Measurements from ENCODE around the gene REPS2. TPM values are rescaled to one million over a fixed set of nuclear protein-coding genes. Genes with fewer than 3 reads are reported as not detected.

REPS2 gene
- total RNA-seq, 2 donors from 2014 or later: 0.35 to 3.3 TPM

- H3K9me3 ChIP-seq (ENCODE audit: control insufficient read depth, low read length, poor library complexity, severe bottlenecking): no peaks in the 10 kb centered on the region
- no peak for ATAC-seq
- no peak for DNase-seq
- peaks cover 5% of the 10 kb centered on the region for H3K4me1 Mint-ChIP-seq
- H3K27ac Mint-ChIP-seq: no peak overlapping the region
- H3K4me3 Mint-ChIP-seq: no peak overlapping the region
- H3K36me3 Mint-ChIP-seq (ENCODE audit: low read depth): no peaks in the 10 kb centered on the region
- H3K27me3 Mint-ChIP-seq: peaks cover 9% of the 10 kb centered on the region
Measured at GRCh38 chrX:16971694-16972093, 25.2 kb downstream of the REPS2 start.

DNA sequence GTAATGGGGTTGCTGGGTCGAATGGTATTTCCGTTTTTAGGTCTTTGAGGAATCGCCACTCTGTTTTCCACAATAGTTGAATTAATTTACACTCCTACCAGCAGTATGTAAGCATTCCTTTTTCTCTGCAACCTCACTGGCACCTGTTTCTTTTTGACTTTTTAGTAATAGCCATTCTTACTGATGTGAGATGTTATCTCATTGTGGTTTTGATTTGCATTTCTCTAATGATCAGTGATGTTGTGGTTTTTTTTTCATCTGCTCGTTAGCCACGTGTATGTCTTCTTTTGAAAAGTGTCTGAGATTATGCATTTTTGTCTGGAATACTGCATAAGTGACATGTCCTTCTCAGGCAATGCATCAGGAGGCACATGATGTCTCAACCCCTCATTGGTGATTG is 28.8 kb downstream of the REPS2 start:
- Mint-ChIP-seq H3K4me3 (no peak overlapping the region), H3K27ac (no peak overlapping the region), H3K27me3 (peaks cover 9% of the 10 kb centered on the region), H3K36me3 (ENCODE audit: low read depth) (no peaks in the 10 kb centered on the region), H3K4me1 (peaks cover 5% of the 10 kb centered on the region)
- no peak for ATAC-seq
- H3K9me3 ChIP-seq (ENCODE audit: control insufficient read depth, low read length, poor library complexity, severe bottlenecking): no peaks in the 10 kb centered on the region
- DNase-seq: no peak

DNA sequence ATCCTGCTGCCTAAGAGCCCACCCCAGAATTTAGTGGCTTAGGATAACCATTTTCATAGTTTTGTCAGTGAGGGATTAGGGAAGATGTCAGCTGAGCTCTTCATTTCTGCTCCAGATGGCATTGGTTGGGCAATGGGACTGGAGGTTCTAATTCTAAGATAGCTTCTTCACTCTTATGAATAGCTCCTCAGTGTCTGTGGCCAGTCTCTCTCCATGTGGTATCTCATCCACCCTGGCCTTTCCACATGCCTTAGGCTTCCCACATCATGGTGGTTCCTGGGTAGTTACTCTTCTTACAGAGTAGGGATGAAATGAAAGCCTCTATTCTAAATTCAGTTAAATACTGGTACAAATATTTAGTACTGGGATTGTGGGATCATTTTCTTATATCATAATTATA is 31.3 kb downstream of the REPS2 start:
- Mint-ChIP-seq H3K27me3 (peaks cover 4% of the 10 kb centered on the region), H3K4me3 (no peak overlapping the region), H3K4me1 (peaks cover 3% of the 10 kb centered on the region), H3K27ac (no peak overlapping the region), H3K36me3 (ENCODE audit: low read depth) (no peaks in the 10 kb centered on the region)
- DNase-seq (no peak), ATAC-seq (no peak)
- no peaks in the 10 kb centered on the region for H3K9me3 ChIP-seq (ENCODE audit: control insufficient read depth, low read length, poor library complexity, severe bottlenecking)

DNA sequence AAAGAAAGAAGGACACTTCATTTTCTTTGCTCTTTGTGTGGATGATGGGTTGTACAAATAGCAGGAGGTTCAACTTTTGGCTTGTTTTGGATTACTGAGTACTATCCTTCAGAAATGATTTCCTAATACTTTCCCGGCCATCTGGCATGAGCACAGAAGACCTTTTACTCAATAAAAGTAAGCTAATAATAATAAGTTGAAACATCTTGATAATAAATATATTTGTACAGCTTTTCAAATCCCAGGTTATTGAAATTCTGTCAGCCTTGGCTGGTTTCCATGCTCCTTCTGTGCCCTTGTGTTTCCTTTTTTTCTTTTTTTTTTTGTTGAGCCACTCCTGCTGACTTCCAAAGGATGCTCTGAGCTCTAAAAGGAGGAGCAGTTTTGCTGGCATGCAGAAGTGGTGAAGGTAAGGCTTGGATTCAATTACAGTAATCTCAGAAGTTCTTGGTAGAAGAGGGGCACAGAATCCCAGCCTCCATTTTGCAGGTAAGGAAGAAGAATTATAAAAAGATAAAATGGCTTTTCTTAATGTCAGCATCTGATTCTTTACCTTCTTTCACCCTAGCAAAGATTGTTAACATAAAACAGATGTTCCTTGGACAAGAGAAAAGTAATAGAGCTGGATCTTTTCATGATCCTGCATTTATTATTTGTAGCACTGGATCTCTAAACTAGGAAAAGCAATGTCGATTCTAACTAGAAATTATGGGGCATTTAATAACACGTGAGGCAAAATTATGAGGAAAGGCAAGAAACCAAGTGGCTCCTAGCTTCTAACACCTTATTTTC is 31.9 kb downstream of the REPS2 start:
- no peak for ATAC-seq
- Mint-ChIP-seq H3K4me3 (no peak overlapping the region), H3K4me1 (peaks cover 3% of the 10 kb centered on the region), H3K27ac (no peak overlapping the region), H3K27me3 (no peaks in the 10 kb centered on the region), H3K36me3 (ENCODE audit: low read depth) (no peaks in the 10 kb centered on the region)
- no peak for DNase-seq
- no peaks in the 10 kb centered on the region for H3K9me3 ChIP-seq (ENCODE audit: control insufficient read depth, low read length, poor library complexity, severe bottlenecking)

GRCh38 chrX:16979226-16979625 is 32.8 kb downstream of the REPS2 start:
- no peak overlapping the region for H3K4me3 Mint-ChIP-seq

DNA sequence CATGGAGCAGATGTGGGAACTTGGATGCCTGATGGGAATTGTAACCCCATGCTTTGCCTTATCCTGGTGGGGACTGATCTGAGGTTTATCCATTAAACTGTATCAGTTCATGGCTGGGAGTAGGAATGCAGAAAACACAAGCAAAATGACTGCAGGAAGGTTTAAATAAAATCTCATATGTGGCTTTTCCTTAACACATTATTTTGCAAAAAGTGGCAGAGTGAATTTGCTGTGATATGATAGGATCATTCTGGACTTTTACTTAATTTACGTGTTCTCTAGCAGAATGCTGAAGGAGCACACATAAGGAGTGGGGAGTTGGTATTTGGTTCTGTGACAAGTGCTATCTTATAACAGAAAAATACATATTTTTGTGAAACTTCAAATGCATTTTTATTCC is 34.8 kb downstream of the REPS2 start:
- Mint-ChIP-seq H3K4me1 (no peaks in the 10 kb centered on the region), H3K27me3 (peaks cover 5% of the 10 kb centered on the region), H3K4me3 (no peak overlapping the region), H3K36me3 (ENCODE audit: low read depth) (no peaks in the 10 kb centered on the region), H3K27ac (no peak overlapping the region)
- no peak for DNase-seq
- ATAC-seq: no peak
- H3K9me3 ChIP-seq (ENCODE audit: control insufficient read depth, low read length, poor library complexity, severe bottlenecking): no peaks in the 10 kb centered on the region

More at GRCh38 chrX:16979226-16979625, 32.8 kb downstream of the REPS2 start:
- Mint-ChIP-seq H3K4me1 (peaks cover 3% of the 10 kb centered on the region), H3K27me3 (no peaks in the 10 kb centered on the region), H3K36me3 (ENCODE audit: low read depth) (no peaks in the 10 kb centered on the region), H3K27ac (no peak overlapping the region)
- no peaks in the 10 kb centered on the region for H3K9me3 ChIP-seq (ENCODE audit: control insufficient read depth, low read length, poor library complexity, severe bottlenecking)
- ATAC-seq: no peak
- no peak for DNase-seq

- no peak for ATAC-seq
- no peak overlapping the region for H3K27ac Mint-ChIP-seq
Measured at GRCh38 chrX:16981980-16982379, 35.5 kb downstream of the REPS2 start.

GRCh38 chrX:16983051-16983450 is 36.6 kb downstream of the REPS2 start:
- peaks cover 5% of the 10 kb centered on the region for H3K27me3 Mint-ChIP-seq
- no peaks in the 10 kb centered on the region for H3K4me1 Mint-ChIP-seq
- H3K27ac Mint-ChIP-seq: no peak overlapping the region
- H3K36me3 Mint-ChIP-seq (ENCODE audit: low read depth): no peaks in the 10 kb centered on the region
- DNase-seq (no peak), ATAC-seq (no peak)
- no peaks in the 10 kb centered on the region for H3K9me3 ChIP-seq (ENCODE audit: control insufficient read depth, low read length, poor library complexity, severe bottlenecking)
- H3K4me3 Mint-ChIP-seq: no peak overlapping the region

More at GRCh38 chrX:16981980-16982379, 35.5 kb downstream of the REPS2 start:
- H3K27me3 Mint-ChIP-seq: peaks cover 5% of the 10 kb centered on the region
- no peaks in the 10 kb centered on the region for H3K9me3 ChIP-seq (ENCODE audit: control insufficient read depth, low read length, poor library complexity, severe bottlenecking)
- H3K4me3 Mint-ChIP-seq: no peak overlapping the region
- DNase-seq: no peak
- H3K4me1 Mint-ChIP-seq: no peaks in the 10 kb centered on the region
- no peaks in the 10 kb centered on the region for H3K36me3 Mint-ChIP-seq (ENCODE audit: low read depth)

DNA sequence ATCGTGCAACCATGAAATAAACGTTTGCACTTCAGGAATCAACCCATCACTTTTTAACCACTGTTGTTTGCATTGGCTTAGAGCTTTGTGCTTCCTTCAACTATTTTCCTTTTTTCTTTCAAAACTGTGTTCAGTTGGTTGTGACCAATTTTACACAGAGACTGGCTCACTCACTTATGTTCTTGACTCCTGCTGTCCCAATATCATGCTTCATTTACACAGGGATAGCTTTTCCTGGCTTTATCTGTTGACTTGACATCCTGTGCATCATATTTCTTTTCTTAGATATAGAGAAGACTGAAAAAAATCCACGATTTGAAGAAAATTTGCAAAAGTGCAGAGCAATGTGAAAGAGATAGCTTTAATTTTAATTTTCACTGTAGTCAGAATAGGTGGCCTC is 38.8 kb downstream of the REPS2 start:
- Mint-ChIP-seq H3K27me3 (peaks cover 5% of the 10 kb centered on the region), H3K4me1 (no peaks in the 10 kb centered on the region), H3K36me3 (ENCODE audit: low read depth) (no peaks in the 10 kb centered on the region), H3K4me3 (no peak overlapping the region), H3K27ac (no peak overlapping the region)
- no peak for ATAC-seq
- H3K9me3 ChIP-seq (ENCODE audit: control insufficient read depth, low read length, poor library complexity, severe bottlenecking): no peaks in the 10 kb centered on the region
- no peak for DNase-seq

GRCh38 chrX:16986169-16986568 is 39.7 kb downstream of the REPS2 start:
- H3K9me3 ChIP-seq (ENCODE audit: control insufficient read depth, low read length, poor library complexity, severe bottlenecking): no peaks in the 10 kb centered on the region
- Mint-ChIP-seq H3K27ac (no peak overlapping the region), H3K4me3 (no peak overlapping the region), H3K27me3 (peaks cover 5% of the 10 kb centered on the region), H3K36me3 (ENCODE audit: low read depth) (no peaks in the 10 kb centered on the region), H3K4me1 (no peaks in the 10 kb centered on the region)
- ATAC-seq (no peak), DNase-seq (no peak)

DNA sequence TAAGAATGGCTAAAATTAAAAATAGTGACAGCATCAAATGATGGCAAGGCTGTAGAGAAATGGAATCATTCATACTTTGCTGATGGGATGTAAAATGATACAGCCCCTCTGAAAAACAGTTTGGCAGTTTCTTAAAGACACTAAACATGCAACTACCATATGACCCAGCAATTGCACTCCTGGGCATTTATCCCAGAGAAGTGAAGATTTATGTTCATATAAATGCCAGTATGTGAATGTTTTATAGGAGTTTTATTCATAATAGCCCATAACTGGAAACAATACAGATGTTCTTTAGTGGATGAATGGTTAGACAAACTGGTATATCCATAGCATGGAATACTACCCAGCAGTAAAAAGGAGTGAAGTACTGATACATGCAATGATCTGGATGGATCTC is 43.3 kb downstream of the REPS2 start:
- ATAC-seq (no peak), DNase-seq (no peak)
- Mint-ChIP-seq H3K36me3 (ENCODE audit: low read depth) (no peaks in the 10 kb centered on the region), H3K27me3 (peaks cover 5% of the 10 kb centered on the region), H3K4me1 (no peaks in the 10 kb centered on the region), H3K4me3 (no peak overlapping the region), H3K27ac (no peak overlapping the region)
- no peaks in the 10 kb centered on the region for H3K9me3 ChIP-seq (ENCODE audit: control insufficient read depth, low read length, poor library complexity, severe bottlenecking)

DNA sequence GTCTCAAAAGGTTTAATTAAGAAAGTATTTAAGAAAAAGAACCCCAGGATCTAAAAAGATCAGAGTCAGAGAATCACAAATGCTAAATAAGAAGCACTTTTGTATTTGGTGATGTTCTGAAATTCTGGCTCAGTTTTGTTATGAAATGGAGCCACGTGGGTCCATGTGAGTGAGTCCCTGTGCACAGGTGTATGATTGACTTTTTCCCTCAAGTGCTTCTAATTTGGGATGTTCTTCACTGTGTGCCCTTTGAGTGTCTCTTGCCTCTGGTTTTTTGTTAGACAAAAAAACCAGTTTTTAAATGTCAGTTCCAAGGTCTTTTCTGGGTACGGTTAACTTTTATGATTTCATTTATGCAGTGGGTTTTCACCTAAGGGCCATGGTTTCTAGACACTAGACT is 44.4 kb downstream of the REPS2 start:
- no peaks in the 10 kb centered on the region for H3K9me3 ChIP-seq (ENCODE audit: control insufficient read depth, low read length, poor library complexity, severe bottlenecking)
- Mint-ChIP-seq H3K4me3 (no peak overlapping the region), H3K27me3 (no peaks in the 10 kb centered on the region), H3K27ac (no peak overlapping the region), H3K36me3 (ENCODE audit: low read depth) (no peaks in the 10 kb centered on the region), H3K4me1 (peaks cover 2% of the 10 kb centered on the region)
- ATAC-seq (no peak), DNase-seq (no peak)

DNA sequence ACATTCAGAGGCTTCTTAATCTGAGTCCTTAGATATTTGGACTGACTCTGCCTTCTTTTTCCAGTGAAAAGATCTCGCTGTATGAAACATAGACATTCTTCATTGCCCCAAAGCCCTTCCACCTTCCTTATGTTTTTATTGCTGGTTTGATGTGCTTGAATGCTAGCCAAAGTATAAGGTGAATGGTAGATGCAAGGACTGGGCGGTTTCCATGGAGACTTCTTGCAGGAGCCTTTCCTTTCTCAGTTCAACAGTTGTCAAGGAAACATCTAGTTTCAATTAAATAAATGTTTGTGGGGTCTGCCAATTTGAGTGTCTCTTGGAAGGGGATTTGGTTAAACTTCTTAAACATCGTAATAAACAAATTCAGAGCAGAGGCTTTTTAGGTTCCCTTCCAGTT is 46.0 kb downstream of the REPS2 start:
- H3K36me3 Mint-ChIP-seq (ENCODE audit: low read depth): no peaks in the 10 kb centered on the region
- DNase-seq (no peak), ATAC-seq (no peak)
- no peaks in the 10 kb centered on the region for H3K9me3 ChIP-seq (ENCODE audit: control insufficient read depth, low read length, poor library complexity, severe bottlenecking)
- H3K4me3 Mint-ChIP-seq: no peak overlapping the region
- H3K27me3 Mint-ChIP-seq: no peaks in the 10 kb centered on the region
- peaks cover 4% of the 10 kb centered on the region for H3K4me1 Mint-ChIP-seq
- no peak overlapping the region for H3K27ac Mint-ChIP-seq

- ATAC-seq (no peak), DNase-seq (no peak)
- no peaks in the 10 kb centered on the region for H3K9me3 ChIP-seq (ENCODE audit: control insufficient read depth, low read length, poor library complexity, severe bottlenecking)
- no peak overlapping the region for H3K4me3 Mint-ChIP-seq
- peaks cover 4% of the 10 kb centered on the region for H3K4me1 Mint-ChIP-seq
- H3K27ac Mint-ChIP-seq: no peak overlapping the region
- no peaks in the 10 kb centered on the region for H3K36me3 Mint-ChIP-seq (ENCODE audit: low read depth)
- no peaks in the 10 kb centered on the region for H3K27me3 Mint-ChIP-seq
Measured at GRCh38 chrX:16992951-16993350, 46.5 kb downstream of the REPS2 start.
